ENCODE data around the gene KCTD3.

- no peak for TF ChIP-seq EZH2 (IDR thresholded peaks at IDR 0.05)
- TF ChIP-seq POLR2AphosphoS5 (IDR thresholded peaks at IDR 0.05; ENCODE audit: borderline replicate concordance, low read depth, low read length): no peak
Measured at GRCh38 chr1:215589650-215590435, 22.7 kb downstream of the KCTD3 start.

Data from SK-N-MC (cell line).